NB4 (cell line): ENCODE results near the gene KRT222.

ENCODE experiments used
- MYC ChIP-seq: IDR thresholded peaks from 2 replicates; pipeline ENCODE4 v1.6.1; 2011; ENCODE audit warnings: low read depth, low read length
- POLR2A ChIP-seq: IDR thresholded peaks from 2 replicates; pipeline ENCODE4 v1.6.1; 2011; ENCODE audit warnings: mild to moderate bottlenecking; ENCODE audit not compliant: insufficient read length; ENCODE audit errors: extremely low read depth
- TF ChIP-seq, protein P1 (sequence below): IDR thresholded peaks from one replicate; pipeline ENCODE4 v1.5.1; 2012; ENCODE audit warnings: low read depth, low read length
- TF ChIP-seq, protein P2 (sequence below): IDR thresholded peaks from 2 replicates; pipeline ENCODE4 v1.6.1; 2011; ENCODE audit warnings: low read depth, low read length

DNA sequence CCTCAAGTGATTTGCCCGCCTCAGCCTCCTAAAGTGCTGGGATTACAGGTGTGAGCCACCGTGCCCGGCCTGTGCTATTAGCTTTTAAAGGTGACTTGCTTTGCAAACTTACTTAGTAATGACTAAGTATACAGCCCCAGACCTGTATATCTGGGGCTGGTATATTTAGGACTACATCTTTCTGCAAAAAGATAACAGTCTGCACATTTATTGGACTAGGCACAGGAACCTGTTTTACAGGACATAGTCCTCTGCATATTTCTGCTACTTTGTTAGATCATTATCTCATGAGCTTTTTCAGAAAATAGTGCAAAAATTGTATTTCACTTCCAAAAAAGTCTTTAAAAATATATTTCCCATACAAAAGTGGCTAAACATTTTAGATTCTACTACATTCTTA is 37.3 kb upstream of the KRT222 start:
- TF ChIP-seq, protein P1, sequence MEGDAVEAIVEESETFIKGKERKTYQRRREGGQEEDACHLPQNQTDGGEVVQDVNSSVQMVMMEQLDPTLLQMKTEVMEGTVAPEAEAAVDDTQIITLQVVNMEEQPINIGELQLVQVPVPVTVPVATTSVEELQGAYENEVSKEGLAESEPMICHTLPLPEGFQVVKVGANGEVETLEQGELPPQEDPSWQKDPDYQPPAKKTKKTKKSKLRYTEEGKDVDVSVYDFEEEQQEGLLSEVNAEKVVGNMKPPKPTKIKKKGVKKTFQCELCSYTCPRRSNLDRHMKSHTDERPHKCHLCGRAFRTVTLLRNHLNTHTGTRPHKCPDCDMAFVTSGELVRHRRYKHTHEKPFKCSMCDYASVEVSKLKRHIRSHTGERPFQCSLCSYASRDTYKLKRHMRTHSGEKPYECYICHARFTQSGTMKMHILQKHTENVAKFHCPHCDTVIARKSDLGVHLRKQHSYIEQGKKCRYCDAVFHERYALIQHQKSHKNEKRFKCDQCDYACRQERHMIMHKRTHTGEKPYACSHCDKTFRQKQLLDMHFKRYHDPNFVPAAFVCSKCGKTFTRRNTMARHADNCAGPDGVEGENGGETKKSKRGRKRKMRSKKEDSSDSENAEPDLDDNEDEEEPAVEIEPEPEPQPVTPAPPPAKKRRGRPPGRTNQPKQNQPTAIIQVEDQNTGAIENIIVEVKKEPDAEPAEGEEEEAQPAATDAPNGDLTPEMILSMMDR, result no peak
- no peak for TF ChIP-seq POLR2A
- TF ChIP-seq, protein P2, sequence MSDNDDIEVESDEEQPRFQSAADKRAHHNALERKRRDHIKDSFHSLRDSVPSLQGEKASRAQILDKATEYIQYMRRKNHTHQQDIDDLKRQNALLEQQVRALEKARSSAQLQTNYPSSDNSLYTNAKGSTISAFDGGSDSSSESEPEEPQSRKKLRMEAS, result no peak
- no peak for TF ChIP-seq MYC
